ENCODE measurements around the gene CD2AP. TPM values are rescaled to one million over a fixed set of nuclear protein-coding genes. Genes with fewer than 3 reads are reported as not detected.

Gene CD2AP
- total and polyA plus RNA-seq, 10 donors: 7.2 to 41.9 (median 31.9) TPM

DNA sequence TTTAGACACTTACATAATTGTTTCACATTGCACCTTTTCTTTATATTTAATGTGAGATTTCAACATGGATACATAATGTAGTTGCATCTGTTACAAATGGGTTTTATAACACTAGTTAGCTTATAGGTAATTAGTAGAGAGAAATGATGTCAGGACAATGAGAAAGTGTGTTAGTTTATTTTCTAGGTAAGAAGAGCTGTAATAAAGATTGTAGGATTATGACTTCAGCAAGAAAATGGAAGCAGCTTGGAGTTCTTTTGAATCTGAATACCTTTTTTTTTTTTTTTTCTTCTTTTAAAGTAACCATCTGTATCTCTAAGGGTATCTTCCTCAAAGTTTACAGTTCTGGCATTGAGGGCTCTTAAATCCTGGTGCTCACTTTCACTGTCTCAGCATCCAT, 35.3 kb downstream of the CD2AP start:
- TF ChIP-seq, protein P1, sequence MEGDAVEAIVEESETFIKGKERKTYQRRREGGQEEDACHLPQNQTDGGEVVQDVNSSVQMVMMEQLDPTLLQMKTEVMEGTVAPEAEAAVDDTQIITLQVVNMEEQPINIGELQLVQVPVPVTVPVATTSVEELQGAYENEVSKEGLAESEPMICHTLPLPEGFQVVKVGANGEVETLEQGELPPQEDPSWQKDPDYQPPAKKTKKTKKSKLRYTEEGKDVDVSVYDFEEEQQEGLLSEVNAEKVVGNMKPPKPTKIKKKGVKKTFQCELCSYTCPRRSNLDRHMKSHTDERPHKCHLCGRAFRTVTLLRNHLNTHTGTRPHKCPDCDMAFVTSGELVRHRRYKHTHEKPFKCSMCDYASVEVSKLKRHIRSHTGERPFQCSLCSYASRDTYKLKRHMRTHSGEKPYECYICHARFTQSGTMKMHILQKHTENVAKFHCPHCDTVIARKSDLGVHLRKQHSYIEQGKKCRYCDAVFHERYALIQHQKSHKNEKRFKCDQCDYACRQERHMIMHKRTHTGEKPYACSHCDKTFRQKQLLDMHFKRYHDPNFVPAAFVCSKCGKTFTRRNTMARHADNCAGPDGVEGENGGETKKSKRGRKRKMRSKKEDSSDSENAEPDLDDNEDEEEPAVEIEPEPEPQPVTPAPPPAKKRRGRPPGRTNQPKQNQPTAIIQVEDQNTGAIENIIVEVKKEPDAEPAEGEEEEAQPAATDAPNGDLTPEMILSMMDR (IDR thresholded peaks at IDR 0.05 in 8 of 11, conservative IDR thresholded peaks at IDR 0.05 in 3 of 11): no peak
- TF ChIP-seq POLR2A (IDR thresholded peaks at IDR 0.05): no peak
- no peak for TF ChIP-seq POLR2AphosphoS5 (IDR thresholded peaks at IDR 0.05)
- no peaks in the 10 kb centered on the region for H3K4me1 ChIP-seq
- DNase-seq: no peak
- no peaks in the 10 kb centered on the region for H3K27me3 ChIP-seq (replicated peaks in 1 of 7)
- H3K9me3 ChIP-seq: peaks cover 3 to 29% (median 24%) of the 10 kb centered on the region in 8 donors
- H3K36me3 ChIP-seq: peaks cover 0 to 41% (median 7%) of the 10 kb centered on the region in 6 donors
- no peak overlapping the region for H3K27ac ChIP-seq
- intact Hi-C loops (cut with DNase I; ENCODE audit: low total_unique reads): no loop called here
- H3K4me3 ChIP-seq: no peak overlapping the region

DNA sequence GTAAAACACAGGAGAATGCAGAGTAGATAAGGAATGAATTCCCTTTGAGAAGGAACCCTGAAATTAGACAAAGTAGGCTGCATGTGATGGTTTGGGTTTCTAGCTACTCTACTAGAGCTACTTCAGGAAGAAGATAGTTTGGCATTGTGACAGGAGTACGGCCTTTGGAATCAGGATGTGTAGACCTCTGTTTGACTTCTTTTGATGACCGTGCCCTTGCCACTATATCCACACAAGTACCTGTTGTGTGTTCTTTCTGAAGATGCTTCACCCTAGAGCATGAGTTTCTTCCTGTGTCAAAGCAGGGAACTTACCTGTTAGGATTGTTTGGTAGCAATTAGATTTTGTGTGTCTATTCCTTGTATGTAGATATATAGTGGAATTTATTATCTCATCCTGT, 41.7 kb downstream of the CD2AP start:
- Histone ChIP-seq H3K27ac (no peak overlapping the region), H3K4me3 (no peak overlapping the region), H3K9me3 (no peaks in the 10 kb centered on the region), H3K27me3 (replicated peaks in 1 of 7) (no peaks in the 10 kb centered on the region), H3K36me3 (no peaks in the 10 kb centered on the region), H3K4me1 (peaks cover 0 to 18% (median 2%) of the 10 kb centered on the region in 6 donors)
- intact Hi-C loops (cut with DNase I; ENCODE audit: low total_unique reads): no loop called here
- 59 to 80% (median 74%) methylated on average over 2 of the region's 2 CpGs for WGBS, 5 donors
- no peak for DNase-seq
- TF ChIP-seq POLR2A (IDR thresholded peaks at IDR 0.05) (no peak), POLR2AphosphoS5 (IDR thresholded peaks at IDR 0.05) (no peak)
- TF ChIP-seq, protein P1 (IDR thresholded peaks at IDR 0.05 in 8 of 11, conservative IDR thresholded peaks at IDR 0.05 in 3 of 11): no peak

DNA sequence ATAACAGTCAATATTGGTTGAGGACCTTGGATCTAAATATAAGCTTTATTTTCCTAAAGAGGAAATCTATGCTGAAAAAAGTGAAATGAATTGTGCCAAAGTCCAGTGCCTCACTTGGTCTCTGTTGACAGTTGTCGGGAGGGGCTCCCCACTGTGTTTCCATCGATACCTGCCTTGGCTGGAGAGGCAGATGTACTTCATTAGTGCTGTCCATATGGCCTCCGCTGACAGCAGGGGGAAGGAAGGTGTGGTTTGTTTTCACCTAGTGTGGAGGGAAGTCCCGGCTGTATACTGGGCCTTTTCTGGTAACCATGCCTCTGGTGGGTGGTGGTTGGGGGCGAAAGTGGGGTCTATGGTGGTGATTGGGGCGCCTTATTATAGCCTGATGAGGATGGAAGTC, 42.7 kb downstream of the CD2AP start:
- no peaks in the 10 kb centered on the region for H3K9me3 ChIP-seq
- no peak for TF ChIP-seq POLR2A (IDR thresholded peaks at IDR 0.05)
- TF ChIP-seq POLR2AphosphoS5 (IDR thresholded peaks at IDR 0.05): no peak
- TF ChIP-seq, protein P1 (IDR thresholded peaks at IDR 0.05 in 8 of 11, conservative IDR thresholded peaks at IDR 0.05 in 3 of 11): no peak
- no peaks in the 10 kb centered on the region for H3K27me3 ChIP-seq (replicated peaks in 1 of 7)
- H3K36me3 ChIP-seq: no peaks in the 10 kb centered on the region
- no peak overlapping the region for H3K27ac ChIP-seq
- peaks cover 0 to 26% (median 2%) of the 10 kb centered on the region in 6 donors for H3K4me1 ChIP-seq
- no peak for DNase-seq
- 75 to 86% (median 80%) methylated on average over 6 of the region's 6 CpGs for WGBS, 5 donors
- no peak overlapping the region for H3K4me3 ChIP-seq
- intact Hi-C loops (cut with DNase I; ENCODE audit: low total_unique reads): no loop called here

DNA sequence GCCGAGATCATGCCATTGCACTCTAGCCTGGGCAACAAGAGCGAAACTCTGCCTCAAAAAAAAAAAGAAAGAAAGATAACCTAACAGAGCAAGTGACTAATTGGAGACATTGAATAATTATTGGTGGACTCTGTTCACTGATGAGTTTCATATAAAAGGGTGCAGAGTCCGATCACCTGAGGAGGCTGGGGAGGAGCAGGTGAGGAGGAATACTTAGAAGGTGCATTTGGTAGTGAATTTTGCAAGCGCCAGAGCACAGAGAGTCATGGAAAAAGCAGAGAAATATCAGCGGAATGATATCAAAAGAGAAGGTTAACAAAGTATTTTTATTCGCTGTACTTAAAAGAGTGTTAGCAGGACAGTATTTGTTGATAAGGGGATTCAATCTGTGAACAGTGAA, 44.4 kb downstream of the CD2AP start:
- Histone ChIP-seq H3K27ac (no peak overlapping the region), H3K9me3 (no peaks in the 10 kb centered on the region), H3K27me3 (replicated peaks in 1 of 7) (no peaks in the 10 kb centered on the region), H3K4me3 (no peak overlapping the region), H3K36me3 (peaks cover 0 to 4% (median 0%) of the 10 kb centered on the region in 6 donors), H3K4me1 (peaks cover 0 to 26% (median 2%) of the 10 kb centered on the region in 6 donors)
- intact Hi-C loops (cut with DNase I; ENCODE audit: low total_unique reads): no loop called here
- no peak for DNase-seq
- no peak for TF ChIP-seq POLR2AphosphoS5 (IDR thresholded peaks at IDR 0.05)
- no peak for TF ChIP-seq POLR2A (IDR thresholded peaks at IDR 0.05)
- TF ChIP-seq, protein P1 (IDR thresholded peaks at IDR 0.05 in 8 of 11, conservative IDR thresholded peaks at IDR 0.05 in 3 of 11): no peak
- 94 to 99% (median 97%) methylated on average over 5 to 6 of the region's 6 CpGs for WGBS, 5 donors

All from spleen (tissue), 11 donors.